Liver (tissue), 9 donors: ENCODE measurements around the gene ARCN1. TPM values are rescaled to one million over a fixed set of nuclear protein-coding genes. Genes with fewer than 3 reads are reported as not detected.

Experiments used
- DNase-seq: peaks from one replicate; pipeline ENCODE4 v3.0.0-alpha.2; 2017; ENCODE audit warnings: low spot score
- H3K27ac ChIP-seq, 2 donors: one replicate each; pipeline ENCODE4 v1.7.0; 2013; ENCODE audit warnings: inconsistent platforms in 2 of 2, low read length in 2 of 2, control low read depth in 1 of 2, low read depth in 1 of 2, mild to moderate bottlenecking in 1 of 2
- H3K27me3 ChIP-seq, 4 donors: one replicate each; pipeline versions ENCODE4 v1.6.1 to v1.7.0; 2013; ENCODE audit warnings: low read length in 3 of 4, inconsistent platforms in 1 of 4, mild to moderate bottlenecking in 1 of 4, moderate library complexity in 1 of 4; ENCODE audit not compliant: control insufficient read depth in 4 of 4, insufficient read depth in 4 of 4
- H3K36me3 ChIP-seq, 4 donors: one replicate each; pipeline versions ENCODE4 v1.6.1 to v1.7.0; 2013; ENCODE audit warnings: low read length in 3 of 4, mild to moderate bottlenecking in 3 of 4, low read depth in 1 of 4, moderate library complexity in 1 of 4; ENCODE audit not compliant: control insufficient read depth in 4 of 4, insufficient read depth in 3 of 4
- H3K4me1 ChIP-seq, 4 donors: one replicate each; pipeline versions ENCODE4 v1.6.1 to v1.7.0; 2013; ENCODE audit warnings: low read length in 3 of 4, mild to moderate bottlenecking in 3 of 4, moderate library complexity in 1 of 4; ENCODE audit not compliant: control insufficient read depth in 4 of 4, insufficient read depth in 4 of 4
- H3K4me3 ChIP-seq, 3 donors: one replicate each; pipeline versions ENCODE4 v1.6.1 to v1.7.0; 2013; ENCODE audit warnings: low read length in 3 of 3, control low read depth in 1 of 3, low read depth in 1 of 3, mild to moderate bottlenecking in 1 of 3
- H3K9ac ChIP-seq, 2 donors: one replicate each; pipeline ENCODE4 v1.7.0; 2013; ENCODE audit warnings: low read length in 2 of 2, mild to moderate bottlenecking in 2 of 2, moderate library complexity in 2 of 2, control low read depth in 1 of 2, low read depth in 1 of 2
- H3K9me3 ChIP-seq, 4 donors: one replicate each; pipeline versions ENCODE4 v1.6.1 to v1.7.0; 2013; ENCODE audit warnings: low read length in 3 of 4; ENCODE audit not compliant: control insufficient read depth in 4 of 4
- EGR1 ChIP-seq, 2 donors: IDR thresholded peaks; 2 replicates each; pipeline ENCODE4 v1.6.1; 2016 to 2018; ENCODE audit warnings: antibody characterized with exemption in 2 of 2, low read depth in 2 of 2
- GABPA ChIP-seq, 2 donors: IDR thresholded peaks in 1 of 2; conservative IDR thresholded peaks in 1 of 2; 2 replicates each; pipeline ENCODE4 v1.6.1; 2016; ENCODE audit warnings: antibody characterized with exemption in 2 of 2, mild to moderate bottlenecking in 1 of 2, moderate library complexity in 1 of 2
- HNF4A ChIP-seq, 2 donors: conservative IDR thresholded peaks; 2 replicates each; pipeline ENCODE4 v1.6.1; 2016; ENCODE audit warnings: antibody characterized with exemption in 2 of 2, mild to moderate bottlenecking in 2 of 2
- JUND ChIP-seq, 2 donors: IDR thresholded peaks; 2 replicates each; pipeline ENCODE4 v1.6.1; 2016; ENCODE audit warnings: antibody characterized with exemption in 2 of 2
- RXRA ChIP-seq, 2 donors: IDR thresholded peaks; 2 replicates each; pipeline ENCODE4 v1.6.1; 2017 to 2018; ENCODE audit warnings: antibody characterized with exemption in 2 of 2, mild to moderate bottlenecking in 1 of 2
- TAF1 ChIP-seq: conservative IDR thresholded peaks from 2 replicates; pipeline ENCODE4 v1.6.1; 2016; ENCODE audit warnings: antibody characterized with exemption, mild to moderate bottlenecking
- YY1 ChIP-seq: IDR thresholded peaks from 2 replicates; pipeline ENCODE4 v1.6.1; 2016; ENCODE audit warnings: antibody characterized with exemption, mild to moderate bottlenecking
- WGBS: extraction: QIAGEN DNeasy Blood & Tissue Kit; methylation state at CpG from one replicate; pipeline ENCODE4 v1.1.7; 2013; 5-methylcytosine and 5-hydroxymethylcytosine counted together
- polyA plus RNA-seq, 2 donors: library from polyadenylated mRNA; stranded (reverse) in 1 of 2; unstranded in 1 of 2; fragments of 200-250 nt in 1 of 2; fragments of >200 nt in 1 of 2; fragmentation: Nextera tagmentation in 1 of 2; extraction: Ambion mirVana in 1 of 2; gene quantifications; one replicate each; pipeline versions ENCODE4 v1.2.1 to v1.2.3, GENCODE V29; 2013 to 2015
- total RNA-seq, 2 donors: library from RNA; depleted of rRNA; stranded (reverse); fragments of >200 nt; gene quantifications; one replicate each; pipeline ENCODE4 v1.2.3, GENCODE V29; 2014
- TF ChIP-seq, protein P1 (sequence below): IDR thresholded peaks from 2 replicates; pipeline ENCODE4 v1.6.1; 2016; ENCODE audit warnings: antibody characterized with exemption
- TF ChIP-seq, protein P2 (sequence below): IDR thresholded peaks from 2 replicates; pipeline ENCODE4 v1.6.1; 2016; ENCODE audit warnings: antibody characterized with exemption, mild to moderate bottlenecking
- TF ChIP-seq, protein P3 (sequence below): IDR thresholded peaks from 2 replicates; pipeline ENCODE4 v1.6.1; 2016; ENCODE audit warnings: antibody characterized with exemption
- TF ChIP-seq, protein P4 (sequence below): IDR thresholded peaks from 2 replicates; pipeline ENCODE4 v1.6.1; 2016; ENCODE audit warnings: antibody characterized with exemption
- donor health status: healthy.
- donor health status: healthy.
- donor health status: healthy.
- donor health status: healthy.
- donor health status: healthy.

Gene ARCN1
- total and polyA plus RNA-seq, 4 donors: 36.7 to 95.4 (median 51.8) TPM

DNA sequence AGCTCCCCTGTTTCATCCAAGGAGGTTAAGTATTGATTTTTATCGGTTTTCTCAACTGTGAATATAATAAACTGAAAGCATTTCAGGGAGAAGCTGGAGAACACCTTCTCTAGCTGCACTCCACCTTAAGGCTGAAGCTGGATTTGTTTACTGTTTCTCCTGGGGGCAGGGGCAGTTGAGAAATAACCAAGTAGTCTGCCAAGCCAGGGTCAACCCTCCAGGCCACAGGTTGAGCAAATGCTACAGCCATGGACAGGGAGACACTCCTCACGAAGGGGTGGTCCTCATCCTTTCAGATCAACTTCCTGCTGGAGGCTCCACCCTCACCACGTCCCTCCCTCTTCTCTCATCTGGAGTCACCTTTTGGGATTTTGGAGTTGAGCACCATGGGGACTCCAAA lies 45.1 kb upstream of the ARCN1 start, which contains the start of gene TTC36 (continued):
- TF ChIP-seq, protein P1, sequence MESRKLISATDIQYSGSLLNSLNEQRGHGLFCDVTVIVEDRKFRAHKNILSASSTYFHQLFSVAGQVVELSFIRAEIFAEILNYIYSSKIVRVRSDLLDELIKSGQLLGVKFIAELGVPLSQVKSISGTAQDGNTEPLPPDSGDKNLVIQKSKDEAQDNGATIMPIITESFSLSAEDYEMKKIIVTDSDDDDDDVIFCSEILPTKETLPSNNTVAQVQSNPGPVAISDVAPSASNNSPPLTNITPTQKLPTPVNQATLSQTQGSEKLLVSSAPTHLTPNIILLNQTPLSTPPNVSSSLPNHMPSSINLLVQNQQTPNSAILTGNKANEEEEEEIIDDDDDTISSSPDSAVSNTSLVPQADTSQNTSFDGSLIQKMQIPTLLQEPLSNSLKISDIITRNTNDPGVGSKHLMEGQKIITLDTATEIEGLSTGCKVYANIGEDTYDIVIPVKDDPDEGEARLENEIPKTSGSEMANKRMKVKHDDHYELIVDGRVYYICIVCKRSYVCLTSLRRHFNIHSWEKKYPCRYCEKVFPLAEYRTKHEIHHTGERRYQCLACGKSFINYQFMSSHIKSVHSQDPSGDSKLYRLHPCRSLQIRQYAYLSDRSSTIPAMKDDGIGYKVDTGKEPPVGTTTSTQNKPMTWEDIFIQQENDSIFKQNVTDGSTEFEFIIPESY: no peak
- no peak for TF ChIP-seq EGR1 (IDR thresholded peaks at IDR 0.05; ENCODE audit: low read depth in 2 of 2)
- TF ChIP-seq TAF1: no peak
- TF ChIP-seq YY1: peak; percentile 72
- TF ChIP-seq GABPA (IDR thresholded peaks at IDR 0.05 in 1 of 2, conservative IDR thresholded peaks at IDR 0.05 in 1 of 2): peak in 1 of 2 donors; percentile 67

DNA sequence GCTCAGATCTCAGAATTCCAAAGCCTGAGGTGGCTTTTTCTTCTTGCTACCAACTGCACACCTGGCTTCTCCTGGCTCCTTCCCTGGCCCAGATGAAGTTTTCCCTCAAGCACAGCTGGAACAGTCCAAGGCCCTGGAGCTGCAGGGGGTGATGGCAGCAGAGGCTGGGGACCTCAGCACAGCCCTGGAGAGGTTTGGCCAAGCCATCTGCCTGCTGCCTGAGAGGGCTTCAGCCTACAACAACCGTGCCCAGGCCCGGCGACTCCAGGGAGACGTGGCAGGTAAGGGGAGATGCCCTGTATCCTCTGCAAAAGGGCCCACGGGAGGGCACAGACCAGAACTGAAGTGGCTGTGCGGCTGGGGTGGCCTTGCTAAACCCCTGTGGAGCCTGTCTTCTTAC lies 43.7 kb upstream of the ARCN1 start:
- no peak for DNase-seq
- WGBS: 38% methylated on average over 6 of the region's 6 CpGs
- H3K9ac ChIP-seq: peak overlapping the region; percentile 34 to 88
- peak overlapping the region in 1 of 2 donors; percentile 64 for H3K27ac ChIP-seq
- TF ChIP-seq HNF4A (conservative IDR thresholded peaks at IDR 0.05): no peak
- TF ChIP-seq GABPA (IDR thresholded peaks at IDR 0.05 in 1 of 2, conservative IDR thresholded peaks at IDR 0.05 in 1 of 2): no peak
- no peak for TF ChIP-seq JUND (IDR thresholded peaks at IDR 0.05)
- TF ChIP-seq RXRA (IDR thresholded peaks at IDR 0.05): no peak
- TF ChIP-seq, protein P2, sequence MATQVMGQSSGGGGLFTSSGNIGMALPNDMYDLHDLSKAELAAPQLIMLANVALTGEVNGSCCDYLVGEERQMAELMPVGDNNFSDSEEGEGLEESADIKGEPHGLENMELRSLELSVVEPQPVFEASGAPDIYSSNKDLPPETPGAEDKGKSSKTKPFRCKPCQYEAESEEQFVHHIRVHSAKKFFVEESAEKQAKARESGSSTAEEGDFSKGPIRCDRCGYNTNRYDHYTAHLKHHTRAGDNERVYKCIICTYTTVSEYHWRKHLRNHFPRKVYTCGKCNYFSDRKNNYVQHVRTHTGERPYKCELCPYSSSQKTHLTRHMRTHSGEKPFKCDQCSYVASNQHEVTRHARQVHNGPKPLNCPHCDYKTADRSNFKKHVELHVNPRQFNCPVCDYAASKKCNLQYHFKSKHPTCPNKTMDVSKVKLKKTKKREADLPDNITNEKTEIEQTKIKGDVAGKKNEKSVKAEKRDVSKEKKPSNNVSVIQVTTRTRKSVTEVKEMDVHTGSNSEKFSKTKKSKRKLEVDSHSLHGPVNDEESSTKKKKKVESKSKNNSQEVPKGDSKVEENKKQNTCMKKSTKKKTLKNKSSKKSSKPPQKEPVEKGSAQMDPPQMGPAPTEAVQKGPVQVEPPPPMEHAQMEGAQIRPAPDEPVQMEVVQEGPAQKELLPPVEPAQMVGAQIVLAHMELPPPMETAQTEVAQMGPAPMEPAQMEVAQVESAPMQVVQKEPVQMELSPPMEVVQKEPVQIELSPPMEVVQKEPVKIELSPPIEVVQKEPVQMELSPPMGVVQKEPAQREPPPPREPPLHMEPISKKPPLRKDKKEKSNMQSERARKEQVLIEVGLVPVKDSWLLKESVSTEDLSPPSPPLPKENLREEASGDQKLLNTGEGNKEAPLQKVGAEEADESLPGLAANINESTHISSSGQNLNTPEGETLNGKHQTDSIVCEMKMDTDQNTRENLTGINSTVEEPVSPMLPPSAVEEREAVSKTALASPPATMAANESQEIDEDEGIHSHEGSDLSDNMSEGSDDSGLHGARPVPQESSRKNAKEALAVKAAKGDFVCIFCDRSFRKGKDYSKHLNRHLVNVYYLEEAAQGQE: no peak
- TF ChIP-seq, protein P3, sequence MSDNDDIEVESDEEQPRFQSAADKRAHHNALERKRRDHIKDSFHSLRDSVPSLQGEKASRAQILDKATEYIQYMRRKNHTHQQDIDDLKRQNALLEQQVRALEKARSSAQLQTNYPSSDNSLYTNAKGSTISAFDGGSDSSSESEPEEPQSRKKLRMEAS: no peak
- no peak for TF ChIP-seq TAF1
- TF ChIP-seq, protein P1: no peak
- TF ChIP-seq, protein P4, sequence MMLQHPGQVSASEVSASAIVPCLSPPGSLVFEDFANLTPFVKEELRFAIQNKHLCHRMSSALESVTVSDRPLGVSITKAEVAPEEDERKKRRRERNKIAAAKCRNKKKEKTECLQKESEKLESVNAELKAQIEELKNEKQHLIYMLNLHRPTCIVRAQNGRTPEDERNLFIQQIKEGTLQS: no peak
- no peaks in the 10 kb centered on the region for H3K27me3 ChIP-seq
- no peaks in the 10 kb centered on the region for H3K36me3 ChIP-seq
- peaks cover 27 to 79% (median 69%) of the 10 kb centered on the region in 4 donors for H3K4me1 ChIP-seq
- H3K9me3 ChIP-seq: no peaks in the 10 kb centered on the region
- H3K4me3 ChIP-seq: peak overlapping the region; percentile 52 to 84 (median 75)
